Measurements from ENCODE around the gene SUFU. TPM values are rescaled to one million over a fixed set of nuclear protein-coding genes. Genes with fewer than 3 reads are reported as not detected.

Gene SUFU
- total and polyA plus RNA-seq, 2 of the 13 experiments (the other 11 are each of a cell fraction or from before 2014, with no cell fraction given) = 2.9 to 5.5 TPM

GRCh38 chr10:102461187-102462054 is 42.4 kb upstream of the SUFU start (continued):
- TF ChIP-seq ZHX2 (IDR thresholded peaks at IDR 0.05; ENCODE audit: low read depth) (peak; percentile 98), ZHX2 (CRISPR knock-in tag; IDR thresholded peaks at IDR 0.05; ENCODE audit: borderline replicate concordance) (no peak), HBP1 (CRISPR knock-in tag; IDR thresholded peaks at IDR 0.05; ENCODE audit: low read depth) (no peak), ARID2 (CRISPR knock-in tag; IDR thresholded peaks at IDR 0.05; ENCODE audit: borderline replicate concordance) (0 out of 2 replicates have a peak, but pooled peaks have one; percentile 70), BRD4 (CRISPR knock-in tag; IDR thresholded peaks at IDR 0.05) (no peak), ZNF687 (CRISPR knock-in tag; IDR thresholded peaks at IDR 0.05) (peak; percentile 90), NONO (IDR thresholded peaks at IDR 0.05) (no peak), NONO (CRISPR knock-in tag; conservative IDR thresholded peaks at IDR 0.05) (peak; percentile 76)
- TF ChIP-seq, protein P1, sequence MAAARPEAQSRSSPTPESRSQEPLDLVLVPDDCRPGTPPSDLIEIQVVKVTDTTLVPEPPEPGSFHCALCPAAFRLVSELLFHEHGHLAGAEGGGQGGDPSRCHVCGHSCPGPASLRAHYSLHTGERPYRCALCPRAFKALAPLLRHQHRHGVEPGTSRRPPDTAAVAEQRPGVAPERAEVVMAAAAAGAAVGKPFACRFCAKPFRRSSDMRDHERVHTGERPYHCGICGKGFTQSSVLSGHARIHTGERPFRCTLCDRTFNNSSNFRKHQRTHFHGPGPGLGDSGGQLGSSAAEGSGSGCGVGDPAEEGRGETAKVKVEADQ (CRISPR knock-in tag; IDR thresholded peaks at IDR 0.05; ENCODE audit: borderline replicate concordance) = 0 out of 2 replicates have a peak, but pooled peaks have one; percentile 43
- TF ChIP-seq, protein P2, sequence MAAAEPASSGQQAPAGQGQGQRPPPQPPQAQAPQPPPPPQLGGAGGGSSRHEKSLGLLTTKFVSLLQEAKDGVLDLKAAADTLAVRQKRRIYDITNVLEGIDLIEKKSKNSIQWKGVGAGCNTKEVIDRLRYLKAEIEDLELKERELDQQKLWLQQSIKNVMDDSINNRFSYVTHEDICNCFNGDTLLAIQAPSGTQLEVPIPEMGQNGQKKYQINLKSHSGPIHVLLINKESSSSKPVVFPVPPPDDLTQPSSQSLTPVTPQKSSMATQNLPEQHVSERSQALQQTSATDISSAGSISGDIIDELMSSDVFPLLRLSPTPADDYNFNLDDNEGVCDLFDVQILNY (CRISPR knock-in tag; conservative IDR thresholded peaks at IDR 0.05) = no peak
- TF ChIP-seq, protein P3, sequence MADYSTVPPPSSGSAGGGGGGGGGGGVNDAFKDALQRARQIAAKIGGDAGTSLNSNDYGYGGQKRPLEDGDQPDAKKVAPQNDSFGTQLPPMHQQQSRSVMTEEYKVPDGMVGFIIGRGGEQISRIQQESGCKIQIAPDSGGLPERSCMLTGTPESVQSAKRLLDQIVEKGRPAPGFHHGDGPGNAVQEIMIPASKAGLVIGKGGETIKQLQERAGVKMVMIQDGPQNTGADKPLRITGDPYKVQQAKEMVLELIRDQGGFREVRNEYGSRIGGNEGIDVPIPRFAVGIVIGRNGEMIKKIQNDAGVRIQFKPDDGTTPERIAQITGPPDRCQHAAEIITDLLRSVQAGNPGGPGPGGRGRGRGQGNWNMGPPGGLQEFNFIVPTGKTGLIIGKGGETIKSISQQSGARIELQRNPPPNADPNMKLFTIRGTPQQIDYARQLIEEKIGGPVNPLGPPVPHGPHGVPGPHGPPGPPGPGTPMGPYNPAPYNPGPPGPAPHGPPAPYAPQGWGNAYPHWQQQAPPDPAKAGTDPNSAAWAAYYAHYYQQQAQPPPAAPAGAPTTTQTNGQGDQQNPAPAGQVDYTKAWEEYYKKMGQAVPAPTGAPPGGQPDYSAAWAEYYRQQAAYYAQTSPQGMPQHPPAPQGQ (CRISPR knock-in tag; IDR thresholded peaks at IDR 0.05; ENCODE audit: borderline replicate concordance) = no peak

All from HepG2 (cell line).